Activated CD4-positive, alpha-beta T cell treated with anti-CD3 and anti-CD28 coated beads, Interleukin-2, amount 10 ng/mL, durations not matched to agents 7 days and 5 days (primary cell): ENCODE results near the gene PDZD2. TPM values are rescaled to one million over a fixed set of nuclear protein-coding genes. Genes with fewer than 3 reads are reported as not detected.

Experiments used
- CTCF ChIA-PET: fragments of 350-600 bp; sonication (Branson Sonifier 250); formaldehyde crosslinking; loops from one replicate; lab custom pipeline; 2021; ENCODE audit warnings: antibody characterized with exemption; lab: Charles Lee
- POLR2A ChIA-PET: fragments of 350-600 bp; sonication (Branson Sonifier 250); formaldehyde crosslinking; loops from one replicate; lab custom pipeline; 2021; ENCODE audit warnings: antibody characterized with exemption; lab: Charles Lee
- DNase-seq: peaks from one replicate; pipeline ENCODE4 v3.0.0-alpha.2; 2020
- H3K27ac Mint-ChIP-seq: one replicate; pipeline ENCODE4 v1.8.0; 2021; ENCODE audit warnings: mild to moderate bottlenecking, moderate library complexity, mixed read lengths
- H3K27me3 Mint-ChIP-seq: one replicate; pipeline ENCODE4 v1.8.0; 2021; ENCODE audit warnings: mixed read lengths
- H3K36me3 Mint-ChIP-seq: one replicate; pipeline ENCODE4 v1.8.0; 2021; ENCODE audit warnings: low read depth, mixed read lengths
- H3K4me1 Mint-ChIP-seq: one replicate; pipeline ENCODE4 v1.8.0; 2021; ENCODE audit warnings: mixed read lengths
- H3K4me3 Mint-ChIP-seq: one replicate; pipeline ENCODE4 v1.8.0; 2021; ENCODE audit warnings: mild to moderate bottlenecking, moderate library complexity, mixed read lengths
- H3K9me3 Mint-ChIP-seq: one replicate; pipeline ENCODE4 v1.8.0; 2021; ENCODE audit warnings: mixed read lengths
- total RNA-seq, 2 experiments: library from RNA; stranded (reverse); gene quantifications; one replicate each; pipeline ENCODE4 v1.2.3, GENCODE V29; 2021

Gene PDZD2
- total RNA-seq, 2 experiments from 2014 or later, result not detected

DNA sequence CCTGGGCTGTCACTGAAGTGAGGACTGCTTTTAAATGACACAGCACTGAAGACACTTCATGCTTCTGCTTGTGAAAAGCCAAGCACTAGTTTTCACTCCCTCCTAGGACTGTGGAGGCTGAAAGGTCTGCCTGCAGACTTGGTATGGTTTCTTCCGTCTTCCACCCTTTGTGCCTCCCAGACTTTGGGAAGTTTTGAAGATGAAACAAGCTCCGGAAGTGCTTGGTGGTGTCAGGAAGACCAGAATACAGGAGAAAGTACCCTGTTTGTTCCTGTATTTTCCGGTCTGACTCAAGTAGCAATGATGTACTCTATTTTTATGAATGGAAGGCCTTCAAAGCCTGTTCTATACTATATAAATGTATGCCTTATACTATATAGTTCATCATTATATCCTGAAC is 222.7 kb downstream of the PDZD2 start:
- peaks cover 6% of the 10 kb centered on the region for H3K36me3 Mint-ChIP-seq
- H3K27me3 Mint-ChIP-seq, result peaks cover 8% of the 10 kb centered on the region
- H3K4me3 Mint-ChIP-seq, result no peak overlapping the region
- peaks cover 17% of the 10 kb centered on the region for H3K9me3 Mint-ChIP-seq
- H3K4me1 Mint-ChIP-seq, result peaks cover 25% of the 10 kb centered on the region
- ChIA-PET POLR2A (no interaction called here), CTCF (no interaction called here)
- no peak for DNase-seq
- peak overlapping the region; percentile 54 for H3K27ac Mint-ChIP-seq

DNA sequence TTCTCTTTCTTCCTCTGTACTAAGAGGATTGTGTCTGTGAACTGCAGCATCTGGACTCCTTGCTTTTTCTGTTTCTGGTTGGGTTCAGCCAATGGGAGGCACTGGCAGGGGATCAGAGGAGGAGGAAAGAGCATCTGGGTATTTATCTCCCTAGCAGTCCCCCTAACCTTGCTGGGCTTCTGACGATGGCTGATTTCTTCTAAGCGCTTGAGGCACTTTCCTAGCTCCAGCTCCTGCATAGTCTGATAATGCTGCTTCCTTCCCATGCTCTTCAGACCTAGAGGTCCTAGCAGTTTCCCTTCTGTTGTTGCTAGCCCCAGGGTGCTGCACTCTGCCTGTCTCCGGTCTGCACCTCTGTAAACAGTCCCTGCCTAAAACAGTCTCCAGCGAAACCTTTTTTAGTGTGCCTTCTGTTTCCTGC is 225.1 kb downstream of the PDZD2 start:
- Mint-ChIP-seq H3K4me1 (peaks cover 36% of the 10 kb centered on the region), H3K4me3 (no peak overlapping the region), H3K36me3 (peaks cover 6% of the 10 kb centered on the region), H3K9me3 (peaks cover 14% of the 10 kb centered on the region), H3K27ac (no peak overlapping the region), H3K27me3 (peaks cover 2% of the 10 kb centered on the region)
- ChIA-PET CTCF (no interaction called here), POLR2A (no interaction called here)
- DNase-seq, result no peak

GRCh38 chr5:31866166-31866565 is 227.2 kb downstream of the PDZD2 start:
- POLR2A ChIA-PET, result no interaction called here
- Mint-ChIP-seq H3K4me3 (no peak overlapping the region), H3K36me3 (no peaks in the 10 kb centered on the region), H3K27ac (peak overlapping the region; percentile 71), H3K4me1 (peaks cover 28% of the 10 kb centered on the region), H3K9me3 (no peaks in the 10 kb centered on the region), H3K27me3 (peaks cover 2% of the 10 kb centered on the region)
- no peak for DNase-seq
- CTCF ChIA-PET, result no interaction called here

GRCh38 chr5:31867219-31867618 is 228.3 kb downstream of the PDZD2 start:
- POLR2A ChIA-PET, result no interaction called here
- peak; percentile 29 for DNase-seq
- Mint-ChIP-seq H3K36me3 (no peaks in the 10 kb centered on the region), H3K27me3 (peaks cover 2% of the 10 kb centered on the region), H3K9me3 (no peaks in the 10 kb centered on the region), H3K4me3 (no peak overlapping the region), H3K4me1 (peaks cover 21% of the 10 kb centered on the region), H3K27ac (peak overlapping the region; percentile 75)
- CTCF ChIA-PET, result no interaction called here

DNA sequence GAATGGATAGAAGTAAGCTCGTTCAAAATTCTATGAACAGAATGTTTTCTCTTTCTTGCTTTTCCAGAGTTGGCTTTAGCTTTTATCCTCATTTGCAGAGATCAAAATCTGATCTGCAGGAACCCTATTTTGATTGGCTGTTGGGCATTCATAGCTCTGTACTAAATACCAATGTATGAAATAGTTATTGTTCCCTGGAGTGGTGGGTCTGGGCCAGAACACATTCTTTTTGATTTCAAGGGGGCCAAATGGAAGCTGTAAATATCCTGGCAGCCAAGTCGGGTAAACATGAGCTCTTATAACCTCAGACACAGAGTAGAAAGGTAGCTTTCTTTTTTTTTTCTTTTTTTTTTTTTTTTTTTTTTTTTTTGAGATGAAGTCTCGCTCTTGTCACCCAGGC is 241.5 kb downstream of the PDZD2 start:
- Mint-ChIP-seq H3K27me3 (no peaks in the 10 kb centered on the region), H3K36me3 (no peaks in the 10 kb centered on the region), H3K27ac (no peak overlapping the region), H3K9me3 (no peaks in the 10 kb centered on the region), H3K4me3 (no peak overlapping the region), H3K4me1 (no peaks in the 10 kb centered on the region)
- no peak for DNase-seq
- ChIA-PET POLR2A (no interaction called here), CTCF (no interaction called here)

- no peak for DNase-seq
- Mint-ChIP-seq H3K36me3 (no peaks in the 10 kb centered on the region), H3K4me1 (no peaks in the 10 kb centered on the region), H3K27me3 (no peaks in the 10 kb centered on the region), H3K9me3 (no peaks in the 10 kb centered on the region), H3K27ac (no peak overlapping the region), H3K4me3 (no peak overlapping the region)
- ChIA-PET POLR2A (no interaction called here), CTCF (no interaction called here)
Measured at GRCh38 chr5:31884896-31885295, 246.0 kb downstream of the PDZD2 start.

- Mint-ChIP-seq H3K9me3 (no peaks in the 10 kb centered on the region), H3K27ac (no peak overlapping the region), H3K27me3 (no peaks in the 10 kb centered on the region), H3K4me1 (no peaks in the 10 kb centered on the region), H3K36me3 (no peaks in the 10 kb centered on the region), H3K4me3 (no peak overlapping the region)
- no peak for DNase-seq
- POLR2A ChIA-PET, result no interaction called here
- CTCF ChIA-PET, result no interaction called here
Measured at GRCh38 chr5:31886206-31886605, 247.3 kb downstream of the PDZD2 start.

- H3K4me3 Mint-ChIP-seq, result no peak overlapping the region
- no peaks in the 10 kb centered on the region for H3K4me1 Mint-ChIP-seq
- no peak overlapping the region for H3K27ac Mint-ChIP-seq
- H3K27me3 Mint-ChIP-seq, result no peaks in the 10 kb centered on the region
- H3K9me3 Mint-ChIP-seq, result no peaks in the 10 kb centered on the region
- ChIA-PET POLR2A (no interaction called here), CTCF (no interaction called here)
- DNase-seq, result no peak
- H3K36me3 Mint-ChIP-seq, result no peaks in the 10 kb centered on the region
Measured at GRCh38 chr5:31887556-31887955, 248.6 kb downstream of the PDZD2 start.

DNA sequence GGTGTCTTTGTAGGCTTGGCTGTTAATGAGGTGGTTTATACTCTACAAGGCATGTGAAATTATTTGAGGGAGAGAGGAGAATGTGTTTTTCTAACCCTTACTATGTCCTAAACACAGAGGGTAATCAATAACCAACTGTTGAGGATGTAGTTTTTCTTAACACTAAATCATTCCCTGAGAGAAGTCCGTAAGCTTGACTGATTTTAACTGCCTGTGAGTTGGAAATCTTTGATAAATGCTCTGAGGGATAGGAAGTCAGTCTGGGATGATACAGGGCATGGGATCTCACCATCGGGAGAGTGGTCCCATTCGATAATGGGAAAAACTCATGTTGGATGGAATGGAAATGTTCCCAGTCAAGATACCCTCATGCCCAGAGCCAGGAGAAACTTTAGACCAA is 249.6 kb downstream of the PDZD2 start:
- ChIA-PET POLR2A (no interaction called here), CTCF (no interaction called here)
- no peaks in the 10 kb centered on the region for H3K27me3 Mint-ChIP-seq
- no peaks in the 10 kb centered on the region for H3K36me3 Mint-ChIP-seq
- H3K4me1 Mint-ChIP-seq, result no peaks in the 10 kb centered on the region
- no peak for DNase-seq
- H3K27ac Mint-ChIP-seq, result no peak overlapping the region
- no peaks in the 10 kb centered on the region for H3K9me3 Mint-ChIP-seq
- no peak overlapping the region for H3K4me3 Mint-ChIP-seq

GRCh38 chr5:31889001-31889561 is 250.2 kb downstream of the PDZD2 start:
- no peak for DNase-seq
- POLR2A ChIA-PET, result no interaction called here
- no peaks in the 10 kb centered on the region for H3K4me1 Mint-ChIP-seq
- H3K36me3 Mint-ChIP-seq, result no peaks in the 10 kb centered on the region
- no peaks in the 10 kb centered on the region for H3K9me3 Mint-ChIP-seq
- H3K27me3 Mint-ChIP-seq, result no peaks in the 10 kb centered on the region
- H3K4me3 Mint-ChIP-seq, result no peak overlapping the region
- CTCF ChIA-PET, result no interaction called here
- H3K27ac Mint-ChIP-seq, result no peak overlapping the region

DNA sequence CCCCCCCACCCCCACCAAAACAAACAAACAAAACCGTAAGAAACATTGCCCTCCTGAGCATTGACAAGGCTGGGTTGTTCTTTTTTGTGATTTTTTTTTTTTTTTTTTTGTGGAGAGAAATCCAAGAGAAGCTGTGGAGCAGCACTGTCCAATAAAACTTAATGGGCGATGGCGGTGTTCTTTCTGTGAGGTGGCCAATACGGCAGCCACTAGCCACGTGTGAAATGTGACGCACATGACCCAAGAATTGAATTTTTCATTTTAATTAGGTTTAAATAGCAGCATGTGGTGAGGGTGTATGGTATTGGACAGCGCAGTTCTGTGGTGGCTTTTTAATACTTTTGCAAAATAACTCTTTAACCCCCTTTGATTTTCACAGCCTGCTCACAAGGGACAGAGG is 251.1 kb downstream of the PDZD2 start:
- no peak overlapping the region for H3K27ac Mint-ChIP-seq
- H3K4me3 Mint-ChIP-seq, result no peak overlapping the region
- H3K27me3 Mint-ChIP-seq, result no peaks in the 10 kb centered on the region
- H3K9me3 Mint-ChIP-seq, result no peaks in the 10 kb centered on the region
- DNase-seq, result no peak
- H3K36me3 Mint-ChIP-seq, result no peaks in the 10 kb centered on the region
- ChIA-PET CTCF (no interaction called here), POLR2A (no interaction called here)
- H3K4me1 Mint-ChIP-seq, result no peaks in the 10 kb centered on the region

DNA sequence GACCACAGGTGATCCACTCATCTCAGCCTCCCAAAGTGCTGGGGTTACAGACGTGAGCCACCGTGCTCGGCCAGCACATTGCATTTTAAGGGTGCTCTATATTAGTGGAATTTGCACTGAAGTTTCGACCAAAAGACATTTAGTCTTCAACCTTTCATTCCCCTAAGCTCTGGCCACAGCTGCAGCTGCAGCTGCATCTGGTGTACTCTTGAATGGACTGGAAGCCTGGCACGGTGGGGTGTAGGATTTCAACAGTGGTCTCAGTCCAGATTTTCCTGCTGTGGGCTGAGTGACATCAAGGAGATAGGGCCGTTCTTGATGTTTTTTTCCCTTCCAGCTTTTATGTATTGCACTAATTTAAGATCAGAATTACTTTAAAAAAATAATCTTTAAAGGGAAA is 255.2 kb downstream of the PDZD2 start:
- ChIA-PET POLR2A (no interaction called here), CTCF (no interaction called here)
- Mint-ChIP-seq H3K27ac (no peak overlapping the region), H3K4me3 (no peak overlapping the region), H3K27me3 (no peaks in the 10 kb centered on the region), H3K9me3 (no peaks in the 10 kb centered on the region), H3K4me1 (no peaks in the 10 kb centered on the region), H3K36me3 (no peaks in the 10 kb centered on the region)
- no peak for DNase-seq

- DNase-seq, result no peak
- Mint-ChIP-seq H3K27ac (no peak overlapping the region), H3K9me3 (no peaks in the 10 kb centered on the region), H3K4me1 (no peaks in the 10 kb centered on the region), H3K27me3 (no peaks in the 10 kb centered on the region), H3K4me3 (no peak overlapping the region), H3K36me3 (no peaks in the 10 kb centered on the region)
- POLR2A ChIA-PET, result no interaction called here
- CTCF ChIA-PET, result no interaction called here
Measured at GRCh38 chr5:31895199-31895820, 256.4 kb downstream of the PDZD2 start.
